Endodermal cell (in vitro differentiated cells): Measurements from ENCODE around the gene VRK1. TPM values are rescaled to one million over a fixed set of nuclear protein-coding genes. Genes with fewer than 3 reads are reported as not detected.
"Not testable (repeated sequence)": the region's sequence is repeated elsewhere in the genome, so short reads cannot be mapped to it uniquely, and the experiment has no call there.

Source experiments
- DNase-seq: peaks from one replicate; pipeline ENCODE4 v3.0.0-alpha.2; 2017
- H3K27ac ChIP-seq: 2 replicates; pipeline ENCODE4 v1.5.1; 2013; ENCODE audit warnings: mild to moderate bottlenecking, low read depth, low read length, moderate library complexity
- H3K27me3 ChIP-seq: 2 replicates; pipeline ENCODE4 v1.6.1; 2013; ENCODE audit warnings: mild to moderate bottlenecking, low read length, moderate library complexity; ENCODE audit not compliant: insufficient read depth, control insufficient read depth, poor library complexity, severe bottlenecking
- H3K36me3 ChIP-seq: 2 replicates; pipeline ENCODE4 v1.7.0; 2013; ENCODE audit warnings: mild to moderate bottlenecking, low read length, moderate library complexity; ENCODE audit not compliant: control insufficient read depth, insufficient read depth
- H3K4me1 ChIP-seq: one replicate; pipeline ENCODE4 v1.7.0; 2013; ENCODE audit warnings: low read length; ENCODE audit not compliant: control insufficient read depth, insufficient read depth
- H3K4me3 ChIP-seq: 2 replicates; pipeline ENCODE4 v1.5.1; 2013; ENCODE audit warnings: mild to moderate bottlenecking, low read length, moderate library complexity
- H3K9ac ChIP-seq: 2 replicates; pipeline ENCODE4 v1.6.1; 2013; ENCODE audit warnings: mild to moderate bottlenecking, low read length, moderate library complexity; ENCODE audit not compliant: poor library complexity, severe bottlenecking; ENCODE audit errors: extremely low read depth
- H3K9me3 ChIP-seq: 2 replicates; pipeline ENCODE4 v1.6.1; 2013; ENCODE audit warnings: mild to moderate bottlenecking, low read length, moderate library complexity; ENCODE audit not compliant: control insufficient read depth
- H3K27ac Mint-ChIP-seq: 2 replicates; pipeline ENCODE4 v1.8.0; 2020; ENCODE audit warnings: mixed read lengths
- H3K27me3 Mint-ChIP-seq: 2 replicates; pipeline ENCODE4 v1.8.0; 2021; ENCODE audit warnings: mild to moderate bottlenecking, mixed read lengths; ENCODE audit not compliant: insufficient read depth
- H3K36me3 Mint-ChIP-seq: 2 replicates; pipeline ENCODE4 v1.8.0; 2020; ENCODE audit warnings: low read depth, mixed read lengths
- H3K4me1 Mint-ChIP-seq: 2 replicates; pipeline ENCODE4 v1.8.0; 2020; ENCODE audit warnings: mixed read lengths
- H3K4me3 Mint-ChIP-seq: 2 replicates; pipeline ENCODE4 v1.8.0; 2020; ENCODE audit warnings: mild to moderate bottlenecking, moderate library complexity, mixed read lengths
- H3K9me3 Mint-ChIP-seq: 2 replicates; pipeline ENCODE4 v1.8.0; 2020; ENCODE audit warnings: mild to moderate bottlenecking, mixed read lengths
- CTCF ChIP-seq: fragments of 200-600 bp; sonication (generic); conservative IDR thresholded peaks from 2 replicates; pipeline ENCODE4 v1.5.0; 2021; ENCODE audit warnings: antibody characterized with exemption, mild to moderate bottlenecking
- WGBS, 2 experiments: methylation state at CpG; one replicate each; pipeline versions ENCODE4 v1.1.5 to v1.1.7; 2013; ENCODE audit warnings: missing lambda C conversion rate in 2 of 2, mixed read lengths in 1 of 2; ENCODE audit not compliant: insufficient coverage in 1 of 2, insufficient read length in 1 of 2; 5-methylcytosine and 5-hydroxymethylcytosine counted together
- total RNA-seq, 2 donors: library from RNA; stranded (reverse); fragmentation: NEBNext Ultra II Directional in 1 of 2; extraction: Animal tissue kit (Norgen Biotek cat#: 25700) in 1 of 2; gene quantifications; 2 replicates in 1 of 2; 3 replicates in 1 of 2; pipeline ENCODE4 v1.2.1, GENCODE V29; 2021

The VRK1 gene
- total RNA-seq, 2 donors from 2014 or later = 39.1 to 54.9 TPM

GRCh38 chr14:96764012-96764411, 33.2 kb upstream of the VRK1 start:
- Mint-ChIP-seq H3K4me1 (peaks cover 3% of the 10 kb centered on the region), H3K9me3 (peaks cover 2% of the 10 kb centered on the region), H3K4me3 (no peak overlapping the region), H3K27ac (no peak overlapping the region), H3K27me3 (peaks cover 40% of the 10 kb centered on the region), H3K36me3 (no peaks in the 10 kb centered on the region)
- Histone ChIP-seq H3K36me3 (no peaks in the 10 kb centered on the region), H3K27me3 (peaks cover 35% of the 10 kb centered on the region), H3K27ac (no peak overlapping the region), H3K4me1 (no peaks in the 10 kb centered on the region), H3K9ac (no peak overlapping the region), H3K9me3 (no peaks in the 10 kb centered on the region), H3K4me3 (no peak overlapping the region)
- no peak for TF ChIP-seq CTCF
- DNase-seq = no peak
- WGBS, 2 experiments = 85 to 89% methylated on average over 5 to 7 of the region's 7 CpGs

- H3K27me3 Mint-ChIP-seq = peaks cover 39% of the 10 kb centered on the region
- WGBS, 2 experiments = no CpG with 5 or more reads among the region's 1 CpG
- H3K4me1 Mint-ChIP-seq = not testable (repeated sequence)
Measured at GRCh38 chr14:96765205-96765604, 32.0 kb upstream of the VRK1 start.

GRCh38 chr14:96772929-96773328, 24.3 kb upstream of the VRK1 start:
- Histone ChIP-seq H3K9me3 (no peaks in the 10 kb centered on the region), H3K27me3 (peaks cover 13% of the 10 kb centered on the region), H3K4me1 (no peaks in the 10 kb centered on the region), H3K27ac (no peak overlapping the region), H3K4me3 (no peak overlapping the region), H3K9ac (no peak overlapping the region), H3K36me3 (no peaks in the 10 kb centered on the region)
- Mint-ChIP-seq H3K9me3 (peaks cover 6% of the 10 kb centered on the region), H3K36me3 (no peaks in the 10 kb centered on the region), H3K27me3 (peaks cover 19% of the 10 kb centered on the region), H3K4me3 (no peak overlapping the region), H3K27ac (no peak overlapping the region), H3K4me1 (no peaks in the 10 kb centered on the region)
- 84 to 89% methylated on average over 2 to 4 of the region's 5 CpGs for WGBS, 2 experiments
- no peak for DNase-seq
- no peak for TF ChIP-seq CTCF

More at GRCh38 chr14:96765205-96765604, 32.0 kb upstream of the VRK1 start:
- H3K27me3 ChIP-seq = peaks cover 33% of the 10 kb centered on the region
- H3K9ac ChIP-seq, DNase-seq, H3K27ac Mint-ChIP-seq, H3K4me3 Mint-ChIP-seq, H3K4me3 ChIP-seq, H3K9me3 Mint-ChIP-seq, H3K27ac ChIP-seq, H3K4me1 ChIP-seq, H3K36me3 ChIP-seq, H3K36me3 Mint-ChIP-seq, H3K9me3 ChIP-seq: not testable (repeated sequence)

- TF ChIP-seq CTCF = no peak
- Histone ChIP-seq H3K27ac (no peak overlapping the region), H3K9ac (no peak overlapping the region), H3K36me3 (no peaks in the 10 kb centered on the region), H3K9me3 (no peaks in the 10 kb centered on the region), H3K4me1 (no peaks in the 10 kb centered on the region), H3K4me3 (no peak overlapping the region), H3K27me3 (no peaks in the 10 kb centered on the region)
- no peak overlapping the region for H3K4me3 Mint-ChIP-seq
- DNase-seq = no peak
- H3K36me3 Mint-ChIP-seq = no peaks in the 10 kb centered on the region
- 89% methylated on average over 4 of the region's 4 CpGs for WGBS, 2 experiments
- no peaks in the 10 kb centered on the region for H3K9me3 Mint-ChIP-seq
- H3K27me3 Mint-ChIP-seq = peaks cover 2% of the 10 kb centered on the region
- H3K27ac Mint-ChIP-seq = no peak overlapping the region
- H3K4me1 Mint-ChIP-seq = no peaks in the 10 kb centered on the region
Measured at GRCh38 chr14:96776791-96777190, 20.4 kb upstream of the VRK1 start.
